A673 (cell line): Measurements from ENCODE around the gene PALD1.

Experiments used
- CTCF ChIP-seq: fragments of 300-800, 200-600 bp; sonication (generic); conservative IDR thresholded peaks from 2 replicates; pipeline ENCODE4 v1.5.1; 2017; ENCODE audit warnings: low read depth, mild to moderate bottlenecking, antibody characterized with exemption, low read length, moderate library complexity, mixed read lengths
- EZH2 ChIP-seq: fragments of 200-600 bp; sonication (generic); IDR thresholded peaks from 2 replicates; pipeline ENCODE4 v1.6.1; 2017; ENCODE audit warnings: borderline replicate concordance, low read depth, mild to moderate bottlenecking, mixed read lengths, antibody characterized with exemption, low read length; ENCODE audit not compliant: poor library complexity, severe bottlenecking

GRCh38 chr10:70559861-70560260 is 81.3 kb downstream of the PALD1 start:
- TF ChIP-seq CTCF (no peak), EZH2 (no peak)
